ENCODE data around the gene MRPS12. TPM values are rescaled to one million over a fixed set of nuclear protein-coding genes. Genes with fewer than 3 reads are reported as not detected.

MRPS12 gene
- total and polyA plus RNA-seq, 2 of the 4 experiments (the other 2 are of a cell fraction) = 26.7 to 75.4 TPM

DNA sequence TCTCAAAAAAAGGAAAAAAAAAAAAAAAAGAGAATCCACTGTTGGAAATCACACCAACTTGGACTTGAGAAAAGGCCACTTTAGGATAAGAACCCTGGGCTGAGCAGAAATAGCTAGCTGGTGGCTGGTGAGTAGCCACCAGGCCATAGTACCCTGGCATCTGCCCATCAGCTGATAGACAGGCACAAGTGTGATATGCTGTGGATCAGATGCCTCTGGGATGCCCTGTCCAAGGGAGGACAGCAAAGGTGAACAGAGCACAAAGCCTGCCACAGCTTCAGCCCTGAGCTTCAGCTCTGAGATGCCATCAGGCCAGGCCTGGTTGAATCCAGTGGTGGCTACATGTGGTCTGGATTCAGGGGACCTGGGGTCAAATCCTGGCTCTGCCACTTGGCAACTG, 40.1 kb upstream of the MRPS12 start:
- Histone ChIP-seq H3K9ac (ENCODE audit: low read depth, low read length) (no peak overlapping the region), H3K14ac (replicated peaks; ENCODE audit: low read depth, low read length) (no peak overlapping the region), H4K20me1 (ENCODE audit: insufficient read depth, low read length) (no peaks in the 10 kb centered on the region; the same call in 1 of the 2 replicates), H4K8ac (ENCODE audit: low read depth in 2 of 2, low read length in 2 of 2) (no peak overlapping the region), H3K4me2 (ENCODE audit: low read depth, low read length) (no peak overlapping the region), H2BK120ac (ENCODE audit: low read depth, low read length) (no peak overlapping the region), H4K5ac (ENCODE audit: low read depth, low read length) (no peak overlapping the region), H3K9me3 (ENCODE audit: control insufficient read depth, insufficient read depth, low read length) (no peaks in the 10 kb centered on the region), H4K91ac (ENCODE audit: insufficient read depth, low read depth, low read length) (no peak overlapping the region), H3K18ac (ENCODE audit: low read depth, low read length) (no peak overlapping the region), H2BK20ac (ENCODE audit: low read depth, low read length) (no peak overlapping the region), H3K4ac (ENCODE audit: low read depth, low read length) (no peak overlapping the region), H3K27me3 (ENCODE audit: control insufficient read depth, insufficient read depth, low read length) (no peaks in the 10 kb centered on the region), H3K79me1 (ENCODE audit: low read depth in 1 of 2, low read length in 2 of 2) (no peaks in the 10 kb centered on the region), H2BK15ac (ENCODE audit: low read depth, low read length) (no peak overlapping the region), H2AK5ac (ENCODE audit: low read depth, low read length) (no peak overlapping the region), H2AK9ac (replicated peaks; ENCODE audit: low read depth, low read length, poor library complexity) (no peak overlapping the region), H3K9me1 (ENCODE audit: insufficient read depth, low read length) (0 out of 2 replicates have a peak, but pooled peaks cover 2% of the 10 kb centered on the region), H2AFZ (replicated peaks; ENCODE audit: low read length, poor library complexity) (no peak overlapping the region), H3K36me3 (ENCODE audit: control insufficient read depth, insufficient read depth, low read length) (peaks cover 21% of the 10 kb centered on the region), H3K23ac (ENCODE audit: low read depth, low read length) (no peak overlapping the region), H2BK5ac (ENCODE audit: low read depth, low read length, poor library complexity, severe bottlenecking) (no peak overlapping the region), H3K56ac (ENCODE audit: extremely low read depth, insufficient read depth, low read length) (no peak overlapping the region), H3K27ac (ENCODE audit: insufficient read depth, low read length) (no peak overlapping the region), H3K4me3 (ENCODE audit: insufficient read depth, low read depth, low read length) (no peak overlapping the region), H3K4me1 (ENCODE audit: control insufficient read depth, insufficient read depth, low read length) (no peaks in the 10 kb centered on the region)
- dilution Hi-C loops (cut with HindIII; ENCODE audit: low sequenced_read_pairs, unreplicated experiment) = no loop called here
- CTCF ChIA-PET = no interaction called here
- POLR2A ChIA-PET (ENCODE audit: unreplicated experiment) = no interaction called here
- ATAC-seq (ENCODE audit: low read depth) (no peak), DNase-seq (no peak)
- no peak for TF ChIP-seq MXI1 (IDR thresholded peaks at IDR 0.05; ENCODE audit: borderline replicate concordance, low read depth, low read length)
- TF ChIP-seq POLR2A (IDR thresholded peaks at IDR 0.05; ENCODE audit: low read depth, low read length) = no peak
- no peak for TF ChIP-seq RAD21 (IDR thresholded peaks at IDR 0.05; ENCODE audit: low read length)
- no peak for TF ChIP-seq RFX5 (IDR thresholded peaks at IDR 0.05; ENCODE audit: low read depth, low read length)
- no peak for TF ChIP-seq RCOR1 (IDR thresholded peaks at IDR 0.05; ENCODE audit: insufficient replicate concordance, low read length)
- TF ChIP-seq MAFK (IDR thresholded peaks at IDR 0.05; ENCODE audit: low read depth, low read length) = no peak
- intact Hi-C loops (cut with micrococcal nuclease) = no loop called here
- no TSS peak for BruUV-seq (replicated peaks)
- in situ Hi-C loops (cut with MboI; ENCODE audit: low sequenced_read_pairs) = no loop called here
